ENCODE results near the gene HSPA9.
"Not testable (repeated sequence)": the region's sequence is repeated elsewhere in the genome, so short reads cannot be mapped to it uniquely, and the experiment has no call there.

HSPA9 gene

DNA sequence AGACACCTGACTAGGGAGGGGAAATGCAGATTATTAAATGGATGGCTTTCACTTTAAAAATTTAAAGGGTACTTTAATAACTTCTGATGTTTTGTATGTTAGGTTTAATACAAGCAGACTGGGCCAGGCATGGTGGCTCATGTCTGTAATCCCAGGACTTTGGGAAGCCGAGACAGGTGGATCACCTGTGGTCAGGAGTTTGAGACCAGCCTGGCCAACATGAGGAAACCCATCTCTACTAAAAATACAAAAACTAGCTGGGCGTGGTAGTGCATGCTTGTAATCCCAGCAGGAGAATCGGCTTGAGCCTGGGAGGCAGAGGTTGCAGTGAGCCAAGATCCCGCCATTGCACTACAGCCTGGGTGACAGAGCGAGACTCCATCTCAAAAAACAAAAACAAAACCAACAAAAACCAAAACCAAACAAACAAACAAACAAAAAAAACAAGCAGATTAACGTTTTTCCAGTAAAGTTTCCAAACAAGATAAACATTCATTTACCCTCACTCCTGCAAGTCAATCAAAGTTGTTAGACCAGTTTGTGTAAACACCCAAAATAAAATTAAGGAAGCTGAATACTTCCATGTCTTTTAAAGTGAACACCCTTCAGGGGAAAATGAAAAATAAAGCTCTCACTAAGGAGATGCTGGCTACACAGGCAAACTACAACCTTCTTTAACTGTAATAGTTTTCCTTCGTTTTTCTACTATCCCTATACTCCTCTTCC lies 46.3 kb downstream of the HSPA9 start:
- no peak for DNase-seq

- DNase-seq = no peak
These were observed 47.0 kb downstream of the HSPA9 start for GRCh38 chr5:138528208-138528607.

- no peak for DNase-seq
These were observed 48.0 kb downstream of the HSPA9 start for GRCh38 chr5:138527170-138527569.

DNA sequence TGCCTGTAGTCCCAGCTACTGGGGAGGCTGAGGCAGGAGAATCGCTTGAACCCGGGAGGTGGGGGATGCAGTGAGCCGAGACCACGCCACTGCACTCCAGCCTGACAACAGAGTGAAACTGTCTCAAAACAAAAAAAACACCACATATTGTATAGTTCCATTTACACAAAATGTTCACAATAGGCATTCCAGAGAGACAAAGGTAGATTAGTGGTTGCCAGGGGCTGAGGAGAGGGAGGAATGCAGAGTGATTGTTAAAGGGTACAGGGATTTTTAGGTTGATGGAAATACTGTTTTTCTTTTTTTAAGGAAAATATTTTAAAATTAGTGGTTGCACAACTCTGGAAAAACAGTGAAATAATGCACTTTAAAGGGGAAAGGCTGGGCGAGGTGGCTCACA lies 51.8 kb downstream of the HSPA9 start:
- no peak for DNase-seq

- DNase-seq = no peak
These were observed 54.2 kb downstream of the HSPA9 start for GRCh38 chr5:138520971-138521370.

DNA sequence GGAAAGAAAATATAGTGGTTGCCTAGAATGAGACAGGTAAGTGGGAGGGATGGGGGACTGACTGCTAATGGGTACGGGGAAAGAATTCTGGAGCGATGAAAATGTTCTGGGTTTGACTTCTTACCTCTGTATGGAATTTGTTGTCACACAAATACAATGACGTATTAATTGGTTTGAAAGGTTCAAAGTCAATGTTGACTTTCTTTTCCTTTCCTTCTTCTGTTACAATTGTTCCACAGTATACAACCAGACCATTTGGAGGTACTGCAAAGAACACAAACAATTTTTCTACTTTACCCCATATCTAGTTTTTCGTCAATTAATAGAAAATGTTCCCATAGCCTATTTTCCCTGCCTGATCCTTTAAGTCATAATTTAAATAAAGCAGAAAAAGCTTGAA lies 57.8 kb downstream of the HSPA9 start:
- no peak for DNase-seq

- DNase-seq = no peak
These were observed 59.5 kb downstream of the HSPA9 start for GRCh38 chr5:138515556-138516245.

- DNase-seq = no peak
These were observed 61.2 kb downstream of the HSPA9 start for GRCh38 chr5:138514021-138514420.

- DNase-seq = no peak
These were observed 66.2 kb downstream of the HSPA9 start for GRCh38 chr5:138508958-138509357.

- DNase-seq = not testable (repeated sequence)
These were observed 67.7 kb downstream of the HSPA9 start for GRCh38 chr5:138507485-138507884.

- DNase-seq = no peak
These were observed 68.6 kb downstream of the HSPA9 start for GRCh38 chr5:138506370-138507306.

DNA sequence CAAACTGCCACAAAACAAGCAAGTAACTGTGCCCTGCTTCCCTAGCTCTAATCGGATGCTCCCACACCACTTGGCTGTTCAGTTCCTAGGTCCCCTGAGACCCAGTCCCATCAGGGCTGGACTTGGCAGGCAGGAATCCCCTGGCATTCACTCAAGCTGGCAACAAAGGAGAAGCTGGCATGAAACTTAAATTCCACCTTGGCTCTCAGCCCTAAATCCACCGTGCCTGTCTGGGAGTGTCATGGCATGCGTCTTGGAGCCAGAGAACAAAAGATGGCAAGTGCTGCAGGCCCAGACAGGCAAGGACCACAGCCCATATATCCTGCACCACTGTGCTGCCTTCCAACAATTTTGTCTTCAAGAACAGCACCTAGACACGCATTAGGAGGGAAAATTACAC lies 70.4 kb downstream of the HSPA9 start:
- DNase-seq = no peak

Measured in bone marrow (tissue), 2 donors.